Measurements from ENCODE around the gene EPHA5.

GRCh38 chr4:65623506-65623905 lies 46.8 kb downstream of the EPHA5 start:
- no peak for TF ChIP-seq CTCF (IDR thresholded peaks at IDR 0.05)
- TF ChIP-seq POLR2A (IDR thresholded peaks at IDR 0.05), result no peak
- no peak for TF ChIP-seq POLR2AphosphoS5 (IDR thresholded peaks at IDR 0.05)

Data from sigmoid colon (tissue), 4 donors.